Kidney (tissue), 14 donors: ENCODE data around the gene DLGAP3. TPM values are rescaled to one million over a fixed set of nuclear protein-coding genes. Genes with fewer than 3 reads are reported as not detected.

Experiments
- DNase-seq, 5 donors: peaks; one replicate each; pipeline ENCODE4 v3.0.0-alpha.2; 2013 to 2020
- FAIRE-seq: peaks from 2 replicates; lab custom pipeline; 2012; peaks lifted over from hg19 to GRCh38; lab: Jason Lieb, UNC
- H3K27ac ChIP-seq, 2 donors: one replicate each; pipeline ENCODE4 v1.7.0; 2013; ENCODE audit warnings: low read depth in 2 of 2, low read length in 2 of 2, inconsistent platforms in 1 of 2
- H3K27me3 ChIP-seq: one replicate; pipeline ENCODE4 v1.7.1; 2013; ENCODE audit warnings: low read length, inconsistent platforms; ENCODE audit not compliant: control insufficient read depth, insufficient read depth
- H3K36me3 ChIP-seq, 3 donors: one replicate each; pipeline versions ENCODE4 v1.7.0 to v1.7.1; 2013; ENCODE audit warnings: low read length in 3 of 3, control low read depth in 1 of 3, inconsistent platforms in 1 of 3; ENCODE audit not compliant: insufficient read depth in 3 of 3, control insufficient read depth in 2 of 3
- H3K4me1 ChIP-seq, 3 donors: one replicate each; pipeline versions ENCODE4 v1.7.0 to v1.7.1; 2013; ENCODE audit warnings: low read length in 3 of 3, inconsistent platforms in 1 of 3, low read depth in 1 of 3; ENCODE audit not compliant: control insufficient read depth in 2 of 3, insufficient read depth in 2 of 3
- H3K4me3 ChIP-seq, 3 donors: one replicate each; pipeline versions ENCODE4 v1.7.0 to v1.8.1; 2013; ENCODE audit warnings: low read length in 3 of 3, control low read depth in 1 of 3, inconsistent platforms in 1 of 3
- H3K9ac ChIP-seq, 3 donors: one replicate each; pipeline versions ENCODE4 v1.7.0 to v1.7.1; 2013; ENCODE audit warnings: low read length in 3 of 3, control low read depth in 1 of 3, inconsistent platforms in 1 of 3
- H3K9me3 ChIP-seq, 3 donors: one replicate each; pipeline versions ENCODE4 v1.7.0 to v1.7.1; 2013; ENCODE audit warnings: low read length in 3 of 3, control low read depth in 1 of 3, inconsistent platforms in 1 of 3; ENCODE audit not compliant: control insufficient read depth in 2 of 3, insufficient read depth in 1 of 3
- intact Hi-C: fragments of 100-400 bp; cut with DNase I; formaldehyde crosslinking; loops from one replicate; pipeline ENCODE4 v1.11.1; 2022
- polyA plus RNA-seq: library from polyadenylated mRNA; stranded (reverse); fragments of 350-450 nt; fragmentation: Illumina TruSeq; extraction: RNeasy Lipid Tissue Mini Kit (QIAGEN cat#74804); gene quantifications from one replicate; pipeline ENCODE4 v1.2.3, GENCODE V29; 2014; ENCODE audit warnings: low read depth, low replicate concordance; ENCODE audit not compliant: insufficient read depth
- total RNA-seq: library from RNA; stranded (reverse); fragmentation: NEBNext Ultra II Directional; extraction: Animal tissue kit (Norgen Biotek cat#: 25700); gene quantifications from one replicate; pipeline ENCODE4 v1.2.1, GENCODE V29; 2021
- TF ChIP-seq, protein P1 (sequence below): IDR thresholded peaks from 3 replicates; pipeline ENCODE4 v1.5.1; 2012; ENCODE audit warnings: mild to moderate bottlenecking, moderate library complexity, borderline replicate concordance; ENCODE audit not compliant: insufficient read depth; ENCODE audit errors: extremely low read depth
- donor health status: control.
- donor health status: control.
- donor health status: control.
- donor health status: control.
- donor health status: control.
- donor health status: DM: yes; HTN: yes; CAD: no.
- donor health status: Normal renal cell carcinoma (clear cell type).

DLGAP3 gene
- total and polyA plus RNA-seq, 2 donors from 2014 or later = 0.71 to 1.0 TPM

DNA sequence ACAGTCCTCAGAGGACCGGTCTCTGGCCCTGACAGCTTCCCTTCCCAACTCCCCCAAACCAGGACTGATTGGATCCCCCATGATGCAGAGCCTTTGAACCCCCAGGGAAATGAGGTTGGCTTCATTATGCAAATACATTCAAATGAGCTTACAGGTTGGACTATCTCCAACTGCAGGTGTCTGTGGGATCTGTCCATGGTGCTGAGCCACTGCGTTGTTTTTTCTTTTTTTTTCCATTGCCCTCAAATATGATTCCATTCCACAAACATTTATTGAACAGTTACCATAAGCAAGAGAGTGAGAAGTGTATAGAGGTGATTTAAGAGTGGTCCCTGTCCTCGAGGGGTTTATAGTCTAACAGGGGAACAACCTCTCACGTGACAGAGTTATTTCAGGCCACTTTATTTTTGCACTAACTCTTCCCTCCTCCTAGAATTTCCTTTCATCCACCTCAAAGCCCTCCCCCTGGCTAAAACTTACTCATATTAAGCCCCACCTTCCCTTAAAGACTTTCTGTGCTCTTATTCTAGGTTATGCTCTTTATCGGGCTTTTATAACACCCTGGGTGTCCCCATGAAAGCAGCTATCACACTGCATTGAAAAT, 21.9 kb downstream of the DLGAP3 start:
- Histone ChIP-seq H3K4me3 (no peak overlapping the region), H3K9ac (no peak overlapping the region), H3K27me3 (no peaks in the 10 kb centered on the region), H3K36me3 (no peaks in the 10 kb centered on the region), H3K4me1 (no peaks in the 10 kb centered on the region), H3K27ac (no peak overlapping the region), H3K9me3 (no peaks in the 10 kb centered on the region)
- TF ChIP-seq, protein P1, sequence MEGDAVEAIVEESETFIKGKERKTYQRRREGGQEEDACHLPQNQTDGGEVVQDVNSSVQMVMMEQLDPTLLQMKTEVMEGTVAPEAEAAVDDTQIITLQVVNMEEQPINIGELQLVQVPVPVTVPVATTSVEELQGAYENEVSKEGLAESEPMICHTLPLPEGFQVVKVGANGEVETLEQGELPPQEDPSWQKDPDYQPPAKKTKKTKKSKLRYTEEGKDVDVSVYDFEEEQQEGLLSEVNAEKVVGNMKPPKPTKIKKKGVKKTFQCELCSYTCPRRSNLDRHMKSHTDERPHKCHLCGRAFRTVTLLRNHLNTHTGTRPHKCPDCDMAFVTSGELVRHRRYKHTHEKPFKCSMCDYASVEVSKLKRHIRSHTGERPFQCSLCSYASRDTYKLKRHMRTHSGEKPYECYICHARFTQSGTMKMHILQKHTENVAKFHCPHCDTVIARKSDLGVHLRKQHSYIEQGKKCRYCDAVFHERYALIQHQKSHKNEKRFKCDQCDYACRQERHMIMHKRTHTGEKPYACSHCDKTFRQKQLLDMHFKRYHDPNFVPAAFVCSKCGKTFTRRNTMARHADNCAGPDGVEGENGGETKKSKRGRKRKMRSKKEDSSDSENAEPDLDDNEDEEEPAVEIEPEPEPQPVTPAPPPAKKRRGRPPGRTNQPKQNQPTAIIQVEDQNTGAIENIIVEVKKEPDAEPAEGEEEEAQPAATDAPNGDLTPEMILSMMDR = no peak
- DNase-seq (no peak), FAIRE-seq (no peak)
- intact Hi-C loops = no loop called here

DNA sequence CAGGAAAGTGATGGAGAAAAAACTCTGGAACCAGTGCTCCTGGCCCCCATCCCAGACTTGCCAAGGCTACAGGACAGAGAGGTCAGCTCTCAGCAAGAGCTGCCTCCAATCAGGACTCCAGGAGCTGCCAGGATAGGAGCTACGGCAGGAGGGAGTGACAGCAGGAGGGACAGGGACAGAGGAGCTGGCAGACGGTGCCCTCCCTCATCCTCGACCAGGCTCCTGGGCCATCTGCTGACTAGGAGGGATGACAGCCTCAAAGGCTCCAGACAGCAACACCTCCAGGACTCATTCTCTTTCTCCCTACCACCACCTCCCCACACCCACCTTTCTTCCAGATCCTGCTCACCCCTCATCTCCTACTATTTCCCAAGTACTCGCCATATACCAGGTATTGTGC, 22.7 kb downstream of the DLGAP3 start:
- intact Hi-C loops = no loop called here
- FAIRE-seq (no peak), DNase-seq (no peak)
- H3K27ac ChIP-seq = no peak overlapping the region
- no peaks in the 10 kb centered on the region for H3K4me1 ChIP-seq
- TF ChIP-seq, protein P1 = no peak
- H3K9me3 ChIP-seq = no peaks in the 10 kb centered on the region
- no peak overlapping the region for H3K9ac ChIP-seq
- no peaks in the 10 kb centered on the region for H3K36me3 ChIP-seq
- no peaks in the 10 kb centered on the region for H3K27me3 ChIP-seq
- H3K4me3 ChIP-seq = no peak overlapping the region

DNA sequence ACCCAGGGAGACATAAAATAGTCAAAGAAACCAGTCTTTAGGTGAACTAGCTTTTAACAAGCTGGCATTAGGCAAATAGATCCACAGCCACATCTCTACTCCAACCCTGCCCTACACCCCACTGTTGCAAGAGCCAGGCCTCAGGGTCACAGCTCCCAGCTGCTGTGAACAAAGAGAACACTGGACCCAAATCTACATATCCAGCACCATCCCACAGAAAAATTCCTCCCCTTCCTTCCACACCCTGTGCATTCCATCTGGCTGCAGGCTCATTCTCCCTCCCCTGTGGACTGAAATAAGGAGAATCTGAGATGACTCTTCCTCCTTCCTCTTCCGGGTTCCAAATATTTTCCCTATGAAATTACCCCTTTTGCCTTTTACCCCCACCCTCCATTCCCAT, 23.2 kb downstream of the DLGAP3 start:
- TF ChIP-seq, protein P1 = no peak
- H3K4me3 ChIP-seq = no peak overlapping the region
- H3K36me3 ChIP-seq = no peaks in the 10 kb centered on the region
- H3K9me3 ChIP-seq = no peaks in the 10 kb centered on the region
- no peaks in the 10 kb centered on the region for H3K27me3 ChIP-seq
- H3K4me1 ChIP-seq = no peaks in the 10 kb centered on the region
- FAIRE-seq (no peak), DNase-seq (no peak)
- H3K9ac ChIP-seq = no peak overlapping the region
- intact Hi-C loops = no loop called here
- H3K27ac ChIP-seq = no peak overlapping the region

DNA sequence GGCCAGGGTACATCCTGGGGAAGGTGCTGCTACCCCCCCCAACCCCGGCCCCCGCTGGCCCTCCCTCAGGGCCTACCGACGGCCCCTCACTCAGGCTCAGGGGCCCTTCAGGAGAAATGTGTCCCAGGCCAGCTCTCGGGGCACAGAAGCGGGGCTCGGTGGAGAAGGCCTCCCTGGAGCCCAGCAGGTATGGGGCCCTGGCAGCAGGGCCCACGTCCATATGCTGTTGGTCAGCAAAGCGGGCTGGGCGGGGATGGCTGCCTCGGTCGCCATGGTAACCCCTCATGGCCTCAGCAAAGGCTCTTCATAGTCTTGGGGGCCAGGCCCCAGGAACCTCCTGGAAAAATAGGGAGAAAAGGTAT, 24.4 kb downstream of the DLGAP3 start:
- H3K27ac ChIP-seq = no peak overlapping the region
- no peak for DNase-seq
- no peak overlapping the region for H3K4me3 ChIP-seq
- intact Hi-C loops = no loop called here
- H3K4me1 ChIP-seq = no peaks in the 10 kb centered on the region
- FAIRE-seq = no peak
- H3K36me3 ChIP-seq = no peaks in the 10 kb centered on the region
- TF ChIP-seq, protein P1 = no peak
- no peaks in the 10 kb centered on the region for H3K9me3 ChIP-seq
- H3K27me3 ChIP-seq = no peaks in the 10 kb centered on the region
- no peak overlapping the region for H3K9ac ChIP-seq
